HG03139 (cell line): ENCODE measurements around the gene SLC35E4.
"Not testable (repeated sequence)": the region's sequence is repeated elsewhere in the genome, so short reads cannot be mapped to it uniquely, and the experiment has no call there.

ENCODE experiments used
- ATAC-seq: cut with Tn5 transposase; IDR thresholded peaks from one replicate; pipeline ENCODE4 v1.9.1; 2021; ENCODE audit not compliant: unreplicated experiment

Gene SLC35E4

GRCh38 chr22:30649430-30650007, 13.9 kb downstream of the SLC35E4 start:
- no peak for ATAC-seq

GRCh38 chr22:30650508-30651116, 15.0 kb downstream of the SLC35E4 start:
- ATAC-seq = no peak

DNA sequence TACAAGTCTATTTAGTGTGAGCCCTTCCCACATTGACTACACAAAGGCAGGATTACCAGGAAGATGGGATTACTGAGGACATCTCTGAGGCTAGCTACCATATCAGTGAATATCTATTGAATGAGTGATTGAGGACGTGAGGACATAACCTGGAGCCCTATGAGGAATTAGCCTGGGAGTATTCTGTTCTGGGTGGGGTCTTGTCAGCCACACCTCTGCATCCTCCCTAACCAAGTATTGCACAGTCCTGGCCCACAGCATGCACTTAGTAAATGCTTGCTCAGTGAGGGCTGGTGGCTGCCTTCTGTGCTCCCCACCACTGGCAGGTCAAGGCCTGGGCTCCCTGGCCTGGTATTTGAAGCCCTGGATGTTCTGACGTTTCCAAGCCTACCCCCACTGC, 17.3 kb downstream of the SLC35E4 start:
- no peak for ATAC-seq

DNA sequence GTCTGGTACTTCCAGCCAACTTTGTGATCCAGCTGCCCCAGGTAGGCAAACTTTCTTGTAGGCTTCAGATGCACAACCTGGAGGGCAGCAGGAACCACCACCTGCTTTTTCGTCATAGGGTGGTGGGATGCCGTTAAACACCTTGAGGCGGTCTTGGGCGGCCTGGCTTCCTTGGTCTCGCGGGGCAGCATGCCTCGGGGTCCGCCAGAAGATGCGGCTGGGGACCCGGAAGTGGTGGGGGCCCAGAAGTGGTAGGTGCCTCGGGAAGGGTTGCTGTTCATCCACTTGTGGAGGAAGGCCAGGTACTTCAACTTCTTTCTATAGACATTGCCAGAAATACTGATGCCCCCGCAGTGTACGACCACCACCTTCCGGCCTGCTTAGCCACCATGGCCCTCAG, 18.8 kb downstream of the SLC35E4 start:
- no peak for ATAC-seq

DNA sequence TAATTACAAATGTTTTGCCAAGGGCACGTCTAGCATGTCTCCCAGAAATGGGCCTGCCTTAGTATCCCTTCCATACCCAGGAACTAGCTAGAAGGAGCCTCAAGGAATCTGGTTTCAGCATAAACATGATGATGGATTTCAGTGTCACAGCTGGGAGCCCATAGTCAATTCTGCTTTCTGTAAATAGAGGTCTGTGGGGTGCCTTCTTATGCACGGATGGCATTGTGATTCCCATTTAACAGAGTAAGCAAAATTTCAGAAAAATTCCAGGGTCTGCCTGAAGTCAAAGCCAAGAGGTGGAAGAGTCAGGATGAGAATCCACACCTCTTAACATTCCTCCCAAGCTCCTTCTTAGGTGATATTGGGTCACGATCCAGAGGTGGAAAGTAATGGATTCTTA, 20.0 kb downstream of the SLC35E4 start:
- no peak for ATAC-seq

DNA sequence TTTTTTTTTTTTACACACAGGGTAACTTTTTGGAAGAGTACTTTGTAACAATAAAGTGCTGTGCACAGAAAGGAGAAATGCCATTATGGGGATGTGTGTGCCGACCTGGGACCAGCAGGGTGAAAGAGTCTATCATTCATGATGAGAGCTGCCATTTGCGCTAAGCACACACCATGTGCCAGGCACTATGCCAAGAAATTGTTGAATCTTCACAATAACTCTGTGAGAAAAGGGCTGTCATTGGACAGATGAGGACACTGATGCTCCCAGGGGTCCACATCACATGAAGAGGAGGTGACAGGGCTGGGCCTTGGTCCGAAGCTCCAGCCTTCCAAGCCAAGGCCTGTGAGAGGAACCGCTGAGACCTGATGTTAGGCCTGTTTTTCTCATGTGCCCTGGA, 26.5 kb downstream of the SLC35E4 start:
- no peak for ATAC-seq

DNA sequence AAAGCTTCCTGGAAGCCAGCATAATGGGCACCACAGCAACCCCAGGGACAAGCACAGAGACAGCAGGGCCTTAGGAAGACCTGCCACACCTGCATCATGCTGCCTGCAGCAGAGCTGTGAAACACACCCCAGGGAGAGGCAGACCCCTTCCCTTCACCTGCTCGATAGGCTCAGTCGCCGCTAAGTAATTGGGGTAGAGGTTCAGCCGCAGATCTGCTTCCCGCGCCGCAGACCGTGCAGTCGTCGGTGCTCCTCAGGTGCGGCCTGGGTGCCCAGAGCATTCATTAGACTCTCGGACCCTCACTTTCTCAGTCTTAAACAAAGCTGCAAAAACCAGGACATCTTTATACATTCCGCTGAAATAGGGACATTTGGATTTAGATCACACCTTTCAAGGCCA, 29.2 kb downstream of the SLC35E4 start:
- ATAC-seq = no peak

- ATAC-seq = no peak
Observed at GRCh38 chr22:30665266-30665665, 29.7 kb downstream of the SLC35E4 start.

- ATAC-seq = no peak
Observed at GRCh38 chr22:30665786-30666185, 30.2 kb downstream of the SLC35E4 start.

- no peak for ATAC-seq
Observed at GRCh38 chr22:30667107-30667493, 31.5 kb downstream of the SLC35E4 start.

DNA sequence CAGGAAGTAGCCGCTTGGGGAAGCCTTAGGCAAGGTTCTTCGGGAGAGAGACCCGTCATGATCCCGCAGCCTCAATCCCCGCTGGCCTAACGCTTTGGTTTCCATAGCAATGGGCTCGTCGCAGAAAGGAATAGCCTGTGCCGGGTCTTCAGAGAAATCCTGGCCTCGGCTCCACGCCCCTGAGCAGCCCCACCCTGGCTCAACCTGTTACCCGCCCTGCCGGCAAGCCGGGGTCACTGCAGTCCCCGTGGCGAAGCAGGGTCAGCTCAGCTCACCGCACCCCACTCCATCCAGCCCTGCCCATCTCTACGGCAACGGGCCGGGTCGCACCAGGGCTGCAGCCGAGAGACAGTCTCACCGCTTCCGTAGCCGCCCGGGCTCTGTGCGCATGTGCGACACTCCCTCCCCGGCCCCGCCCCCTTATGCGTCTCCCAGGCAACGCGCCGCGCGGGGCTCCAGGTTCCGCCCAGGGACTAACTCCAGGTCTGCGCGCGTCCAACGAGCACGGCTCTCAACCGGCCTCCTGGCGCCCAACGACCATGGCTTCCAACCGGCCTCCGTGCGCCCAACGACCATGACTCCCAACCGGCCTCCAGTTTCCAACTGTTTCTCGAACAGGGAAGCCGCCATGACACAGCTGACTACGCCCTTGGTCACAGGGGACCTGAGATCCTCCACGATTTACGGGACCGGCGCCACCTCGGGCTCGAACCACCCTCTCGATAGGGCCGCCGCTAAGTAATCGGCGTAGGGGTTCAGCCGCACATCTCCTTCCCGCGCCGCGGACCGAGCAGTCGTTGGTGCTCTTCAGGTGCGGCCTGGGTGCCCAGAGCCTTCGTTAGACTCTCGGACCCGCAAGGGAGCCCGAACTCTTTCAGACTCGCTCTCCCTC, 32.2 kb downstream of the SLC35E4 start, which contains the start of gene DUSP18:
TSS of gene DUSP18 (minus strand) at position 382 of the 892 bp plus-strand sequence. CDS start 3,872 bp downstream, outside the sequence.
- peak; percentile 85 for ATAC-seq

GRCh38 chr22:30668386-30668710, 32.8 kb downstream of the SLC35E4 start:
- ATAC-seq = no peak

DNA sequence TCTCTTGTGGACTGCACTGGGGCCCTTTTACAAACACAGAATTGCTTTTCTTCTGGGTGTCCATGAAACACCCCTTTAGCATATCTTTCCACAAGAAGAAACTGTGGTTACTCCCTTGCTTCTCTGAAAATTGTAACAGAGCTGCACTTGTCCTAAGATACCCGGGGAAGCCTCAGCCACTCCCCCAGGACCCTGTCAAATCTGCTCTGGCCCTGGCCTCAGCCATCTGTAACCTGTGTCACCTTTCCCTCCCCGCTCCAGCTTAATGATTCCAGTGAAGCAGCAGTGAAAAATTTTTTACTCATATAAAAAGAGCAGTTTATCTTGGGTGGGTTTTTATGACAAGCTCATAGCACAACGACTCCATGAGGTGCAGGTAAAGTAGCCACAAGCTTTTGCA, 35.5 kb downstream of the SLC35E4 start:
- ATAC-seq = no peak

GRCh38 chr22:30673136-30673535, 37.6 kb downstream of the SLC35E4 start:
- ATAC-seq = no peak

DNA sequence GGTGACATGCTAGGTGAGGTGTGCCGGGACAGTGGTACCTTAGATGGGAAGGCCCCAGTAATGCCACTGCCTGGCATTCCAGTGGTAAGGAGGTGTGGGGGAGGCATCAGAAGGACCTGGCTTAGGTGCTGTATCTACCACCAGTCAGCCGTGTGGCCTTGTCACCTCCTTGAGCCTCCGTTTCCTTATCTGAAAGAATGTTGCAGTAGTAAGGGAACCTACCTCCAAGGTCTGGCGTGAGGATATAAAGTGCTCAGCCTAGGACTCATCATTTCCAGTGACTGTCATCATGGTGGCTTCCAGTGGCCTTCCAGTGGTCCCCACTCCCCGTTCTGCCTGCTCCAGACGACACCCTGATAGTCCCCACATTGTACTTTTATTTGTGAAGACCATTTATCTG, 38.9 kb downstream of the SLC35E4 start:
- no peak for ATAC-seq

DNA sequence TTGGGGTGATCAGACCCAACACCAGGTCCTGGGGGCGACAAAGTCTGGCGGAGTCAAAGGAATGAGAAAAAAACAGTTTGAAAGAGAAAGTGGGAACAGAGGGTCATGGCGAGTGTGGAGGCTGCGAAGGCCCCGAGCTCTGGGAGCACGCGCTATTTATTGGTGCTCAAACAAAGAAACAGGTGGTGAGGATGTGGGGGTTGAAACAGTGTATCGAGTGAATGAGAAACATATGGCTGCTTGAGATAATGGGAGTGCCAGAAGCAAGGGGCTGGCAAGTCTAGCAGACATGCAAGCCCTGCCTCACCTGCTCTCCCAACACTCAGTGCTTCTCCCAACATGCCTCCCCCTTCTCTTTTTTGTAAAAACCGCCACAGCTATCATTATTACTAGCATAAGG, 39.9 kb downstream of the SLC35E4 start:
- no peak for ATAC-seq

GRCh38 chr22:30676565-30676964, 41.0 kb downstream of the SLC35E4 start:
- ATAC-seq = not testable (repeated sequence)

DNA sequence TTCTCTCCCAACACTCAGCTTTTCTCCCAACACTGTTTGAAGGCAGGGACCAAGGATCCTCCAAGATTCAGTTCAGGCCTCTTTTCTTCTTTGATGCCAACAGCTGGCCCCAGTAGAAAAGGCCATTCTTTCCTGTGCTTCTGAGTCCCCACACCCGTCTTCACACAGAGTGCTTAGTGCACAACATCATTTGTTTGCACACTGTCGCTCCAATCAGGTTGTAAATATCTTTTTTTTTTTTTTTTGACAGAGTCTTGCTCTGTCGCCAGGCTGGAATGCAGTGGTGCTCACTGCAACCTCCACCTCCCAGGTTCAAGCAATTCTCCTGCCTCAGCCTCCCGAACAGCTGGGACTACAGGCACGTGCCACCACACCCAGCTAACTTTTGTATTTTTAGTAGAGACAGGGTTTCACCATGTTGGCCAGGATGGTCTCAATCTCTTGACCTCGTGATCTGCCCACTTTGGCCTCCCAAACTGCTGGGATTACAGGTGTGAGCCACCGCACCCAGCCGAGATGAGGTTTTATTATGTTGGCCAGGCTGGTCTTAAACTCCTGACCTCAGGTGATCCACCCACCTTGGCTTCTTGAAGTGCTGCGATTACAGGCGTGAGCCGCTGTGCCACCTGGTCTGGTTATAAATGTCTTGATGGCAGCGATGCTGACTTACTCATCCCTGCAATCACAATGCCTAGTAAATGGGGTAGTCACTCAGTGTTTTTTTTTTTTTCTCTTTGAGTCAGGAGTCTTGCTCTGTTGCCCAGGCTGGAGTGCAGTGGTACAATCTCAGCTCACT, 44.5 kb downstream of the SLC35E4 start:
- not testable (repeated sequence) for ATAC-seq

GRCh38 chr22:30680991-30681770, 45.6 kb downstream of the SLC35E4 start:
- no peak for ATAC-seq

- ATAC-seq = no peak
Observed at GRCh38 chr22:30681831-30682230, 46.2 kb downstream of the SLC35E4 start.

DNA sequence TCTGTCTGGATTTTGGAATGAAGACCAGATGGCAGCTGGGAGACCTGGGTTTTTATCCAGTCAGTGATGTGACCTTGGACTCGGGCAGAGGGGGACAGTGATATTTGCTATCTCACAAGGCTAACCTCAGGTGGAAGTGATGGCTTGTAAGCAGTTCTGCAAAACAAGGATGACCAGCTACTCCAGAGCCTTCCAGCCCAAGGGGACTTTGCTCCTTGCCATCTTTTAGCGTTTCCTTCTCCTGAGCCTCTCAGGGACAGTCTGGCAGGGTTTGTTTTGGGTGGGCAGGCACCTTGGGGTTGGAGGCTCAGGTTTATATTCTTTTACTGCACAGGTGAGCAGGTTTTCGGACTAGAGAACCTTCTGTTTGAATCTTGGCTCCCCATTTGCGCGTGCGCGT, 49.6 kb downstream of the SLC35E4 start:
- no peak for ATAC-seq
